GM15510 (cell line): ENCODE measurements around the gene ATP2C2.

Experiments
- POLR2A ChIP-seq: IDR thresholded peaks from 3 replicates; pipeline ENCODE4 v1.6.1; 2011; ENCODE audit warnings: borderline replicate concordance; ENCODE audit not compliant: insufficient read length; ENCODE audit errors: extremely low read depth

ATP2C2 gene

GRCh38 chr16:84356591-84357116 lies 11.7 kb upstream of the ATP2C2 start:
- TF ChIP-seq POLR2A = no peak

DNA sequence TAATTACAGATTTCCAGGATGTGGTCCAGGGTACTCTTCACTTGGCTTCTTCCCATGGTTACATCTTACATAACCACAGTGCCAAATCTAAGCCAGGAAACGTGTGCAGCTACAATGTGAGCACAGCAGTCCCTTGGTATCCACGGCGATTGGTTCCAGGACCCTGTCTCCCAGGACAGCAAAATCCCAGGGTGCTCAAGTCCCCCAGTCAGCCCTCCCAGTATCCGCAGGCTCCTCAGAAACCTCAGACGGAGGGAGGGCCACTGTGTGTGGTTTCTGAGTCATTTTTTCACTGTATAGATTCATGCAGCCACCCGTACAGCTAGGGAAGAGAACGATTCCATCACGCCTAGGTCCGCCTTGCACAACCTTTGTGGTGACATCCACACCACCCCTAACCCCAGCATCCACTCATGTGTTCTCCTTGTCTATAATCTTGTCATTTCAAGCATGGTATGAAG lies 11.1 kb upstream of the ATP2C2 start:
- TF ChIP-seq POLR2A = no peak

- no peak for TF ChIP-seq POLR2A
Measured at GRCh38 chr16:84358601-84359295, 9.6 kb upstream of the ATP2C2 start.

GRCh38 chr16:84359326-84359725 lies 9.0 kb upstream of the ATP2C2 start:
- TF ChIP-seq POLR2A = no peak

- no peak for TF ChIP-seq POLR2A
Measured at GRCh38 chr16:84360170-84360569, 8.2 kb upstream of the ATP2C2 start.

DNA sequence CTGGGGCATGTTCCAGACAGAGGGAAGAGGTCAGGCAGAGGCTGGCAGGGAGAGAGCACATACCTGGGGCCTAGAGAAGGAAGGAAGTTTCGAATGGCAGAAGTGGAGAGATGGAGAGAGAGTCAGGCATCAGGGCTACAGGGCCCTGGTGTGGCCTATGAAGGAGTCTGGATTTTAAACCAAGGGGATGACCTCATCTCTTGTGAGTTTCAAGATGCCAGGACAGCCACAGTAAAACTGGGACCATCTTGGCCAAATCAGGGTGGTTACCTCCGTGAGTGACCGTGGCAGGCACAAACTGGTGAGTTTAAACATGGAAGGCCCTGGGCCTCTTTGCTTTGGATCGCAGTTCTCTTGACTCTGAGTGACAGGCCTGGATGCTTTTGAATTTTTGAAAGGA lies 7.6 kb upstream of the ATP2C2 start:
- no peak for TF ChIP-seq POLR2A

- TF ChIP-seq POLR2A = no peak
Measured at GRCh38 chr16:84361546-84361945, 6.8 kb upstream of the ATP2C2 start.

GRCh38 chr16:84362471-84362941 lies 5.8 kb upstream of the ATP2C2 start:
- TF ChIP-seq POLR2A = no peak

- no peak for TF ChIP-seq POLR2A
Measured at GRCh38 chr16:84366208-84366607, 2.1 kb upstream of the ATP2C2 start.

DNA sequence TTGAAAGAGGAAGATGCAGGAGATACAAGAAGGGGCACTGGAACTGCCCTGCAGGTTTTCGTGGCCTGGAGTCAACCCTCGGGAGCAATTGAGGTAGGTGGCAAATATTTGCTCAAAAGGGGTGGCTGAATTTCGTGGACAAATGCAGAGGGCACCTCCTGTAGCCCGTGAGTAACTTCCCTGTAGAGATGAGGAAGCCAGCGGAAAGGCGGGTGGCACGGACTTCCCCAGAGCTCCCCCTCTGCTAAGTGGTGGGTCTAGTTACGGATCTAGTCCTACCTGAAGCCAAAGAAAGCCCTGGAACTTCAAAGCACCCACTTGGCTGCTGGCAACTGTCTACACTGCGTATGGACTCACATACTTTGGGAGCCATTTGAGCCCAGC lies 1.0 kb upstream of the ATP2C2 start:
- no peak for TF ChIP-seq POLR2A

DNA sequence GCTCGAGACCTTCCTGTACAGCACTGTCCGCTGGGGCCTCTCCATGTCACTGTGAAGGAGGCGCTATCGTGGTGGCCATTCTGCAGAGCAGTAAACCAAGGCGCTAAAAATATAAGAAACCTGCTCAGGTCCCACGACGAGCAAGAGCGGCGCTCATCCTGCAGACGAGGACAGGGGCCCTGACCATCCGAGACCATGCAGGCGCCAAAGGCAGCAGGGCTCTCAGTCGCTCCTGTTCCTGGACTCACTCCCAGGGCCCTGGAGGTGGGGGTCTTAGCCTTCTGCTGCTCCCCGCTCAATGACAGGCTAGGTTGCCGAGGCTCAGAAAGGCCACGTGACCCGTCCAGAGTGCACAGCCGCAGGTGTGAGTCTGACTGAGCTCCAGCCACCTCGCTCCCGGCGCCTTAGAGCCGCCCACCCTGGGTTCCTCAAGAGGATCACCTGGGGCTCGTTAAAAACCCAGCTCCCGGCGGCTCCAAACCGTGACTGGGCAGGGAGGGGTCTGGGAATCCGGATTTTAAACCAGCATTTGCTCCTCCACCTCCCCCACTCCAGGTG lies 509 bp upstream of the ATP2C2 start:
- TF ChIP-seq POLR2A = no peak

- TF ChIP-seq POLR2A = no peak
Measured at GRCh38 chr16:84369105-84369504, 767 bp downstream of the ATP2C2 start.

DNA sequence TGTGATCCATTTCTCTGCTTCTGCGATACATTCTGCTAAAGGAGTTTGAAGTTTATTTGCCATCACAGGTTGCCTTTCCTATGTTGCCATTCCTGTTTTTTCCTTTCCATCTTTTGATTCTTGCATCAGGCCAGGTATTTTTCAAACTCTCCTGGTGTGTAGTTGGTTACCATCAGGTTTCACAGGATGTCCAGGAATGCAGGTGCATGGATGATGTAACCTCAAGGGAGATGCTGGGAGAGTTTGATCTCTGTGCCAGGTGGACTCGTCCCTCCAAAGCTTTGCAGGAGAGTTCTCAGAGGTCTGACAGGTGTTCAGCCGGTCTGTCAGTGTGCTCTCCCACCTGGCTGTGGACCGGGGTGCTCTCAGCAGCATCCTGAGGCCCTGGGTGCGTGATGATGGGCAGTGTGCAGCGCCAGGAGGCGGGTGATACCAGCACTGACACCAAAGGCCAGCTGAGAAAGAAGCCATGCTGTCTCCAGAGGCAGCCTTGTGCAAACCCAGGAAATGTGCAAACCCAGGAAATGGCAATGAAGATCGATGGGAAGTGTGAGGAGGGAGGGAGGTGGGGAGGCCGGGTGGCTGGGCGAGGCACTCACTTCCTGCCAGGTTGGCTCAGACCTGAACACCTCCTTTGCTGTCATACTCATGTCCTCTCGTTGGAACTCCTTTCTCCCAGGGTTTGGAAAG lies 1.7 kb downstream of the ATP2C2 start:
- no peak for TF ChIP-seq POLR2A

DNA sequence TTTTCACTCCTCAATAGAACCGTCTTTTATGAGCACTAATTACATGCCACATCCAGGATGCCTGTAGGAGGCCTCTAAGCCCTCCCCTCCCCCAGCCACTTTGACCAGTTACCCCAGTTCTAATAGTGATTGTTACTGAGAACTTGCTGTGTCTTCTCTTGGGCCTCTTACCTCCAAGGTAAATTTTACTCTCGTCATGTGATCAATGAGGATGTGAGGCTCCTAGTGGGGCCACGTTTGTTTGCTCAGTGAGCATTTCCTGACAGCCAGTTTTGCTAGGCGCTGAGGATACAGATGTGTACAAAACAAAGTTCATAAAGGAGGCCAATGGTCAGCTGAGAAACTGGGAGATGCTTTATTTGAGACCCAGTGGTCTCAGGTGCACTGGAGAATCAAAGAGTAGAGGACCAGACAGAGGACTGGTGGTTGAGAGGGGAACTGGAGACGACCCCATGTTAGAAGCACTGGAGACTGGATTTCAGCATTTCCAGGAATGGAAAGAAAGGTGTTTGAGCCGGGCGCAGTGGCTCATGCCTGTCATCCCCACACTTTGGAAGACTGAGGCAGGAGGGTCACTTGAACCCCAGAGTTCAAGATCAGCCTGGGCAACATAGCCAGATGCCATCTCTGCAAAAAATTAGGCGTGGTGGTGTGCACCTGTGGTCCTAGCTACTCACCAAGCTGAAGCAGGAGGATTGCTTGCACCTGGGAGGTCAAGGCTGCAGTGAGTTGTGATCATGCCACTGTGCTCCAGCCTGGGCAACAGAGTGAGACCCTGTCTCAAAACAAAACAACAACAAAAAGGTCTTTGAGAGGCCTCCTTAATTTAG lies 2.6 kb downstream of the ATP2C2 start:
- TF ChIP-seq POLR2A = no peak

DNA sequence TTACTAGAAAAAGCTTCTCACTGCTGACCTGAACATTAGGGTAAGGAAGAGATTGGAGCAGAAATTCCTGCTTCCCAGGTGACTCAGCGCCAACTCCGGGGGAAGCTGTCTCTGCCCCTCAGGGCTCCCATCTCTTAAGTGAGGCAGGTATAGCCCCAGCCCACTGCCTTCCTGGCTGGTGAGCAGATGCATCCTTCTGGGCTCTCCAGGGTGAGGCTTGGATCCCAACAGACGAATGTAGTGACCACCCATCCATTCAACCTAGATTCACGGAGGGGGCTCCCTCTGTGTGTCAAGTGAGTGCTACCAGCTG lies 3.2 kb downstream of the ATP2C2 start:
- TF ChIP-seq POLR2A = no peak

DNA sequence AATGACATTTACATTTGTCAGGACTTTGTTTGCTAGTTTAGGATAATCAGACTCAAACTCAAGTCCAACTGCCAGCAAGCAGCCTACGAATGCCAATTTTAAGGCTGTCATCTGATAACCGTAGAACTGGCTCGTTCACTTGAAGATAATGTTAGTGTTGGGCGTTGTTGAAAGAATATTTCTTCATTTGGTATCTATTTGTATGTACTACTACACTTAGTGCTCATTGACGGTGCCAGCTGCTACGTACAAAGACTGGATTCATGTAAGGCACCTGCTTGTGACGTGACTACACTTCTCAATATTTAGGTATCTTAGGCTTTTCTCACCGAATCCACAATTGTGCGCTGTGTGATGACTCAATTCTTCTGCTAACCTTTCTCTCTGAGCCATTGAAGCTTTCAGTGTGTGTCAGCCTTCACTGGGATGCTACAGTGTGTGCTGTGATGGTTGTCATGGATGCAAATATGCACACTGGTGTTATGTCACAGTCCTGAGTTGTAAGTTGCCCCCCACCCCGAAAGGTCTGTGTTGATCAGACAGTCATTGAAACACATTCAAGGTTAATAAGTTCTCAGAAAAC lies 5.7 kb downstream of the ATP2C2 start:
- no peak for TF ChIP-seq POLR2A

- TF ChIP-seq POLR2A = no peak
Measured at GRCh38 chr16:84378099-84378498, 9.8 kb downstream of the ATP2C2 start.
